Measurements from ENCODE around the gene LCTL. TPM values are rescaled to one million over a fixed set of nuclear protein-coding genes. Genes with fewer than 3 reads are reported as not detected.
"Not testable (repeated sequence)": the region's sequence is repeated elsewhere in the genome, so short reads cannot be mapped to it uniquely, and the experiment has no call there.

The LCTL gene
- total RNA-seq, 1 donor from 2014 or later: not detected

DNA sequence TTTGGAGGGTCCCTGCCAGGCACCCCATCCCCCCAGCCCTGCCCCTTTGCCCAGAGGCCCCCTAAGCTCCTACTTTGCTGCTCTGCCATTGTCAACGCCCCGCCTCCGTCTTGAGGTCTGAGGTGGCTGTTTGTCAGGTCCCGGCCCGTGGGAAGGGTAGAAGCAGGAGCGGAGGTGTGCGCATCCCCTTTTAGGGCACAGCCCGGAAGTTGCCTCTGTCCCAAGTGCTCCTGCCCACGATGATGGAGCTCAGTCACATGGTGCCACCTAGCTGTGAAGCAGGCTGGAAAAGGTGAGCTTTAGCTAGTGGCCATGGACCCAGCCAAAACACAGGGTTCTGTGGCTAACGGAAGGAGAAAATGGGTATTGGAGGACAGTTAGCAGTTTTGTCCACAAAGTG lies 28.5 kb upstream of the LCTL start:
- H3K36me3 Mint-ChIP-seq (ENCODE audit: unreplicated experiment): no peaks in the 10 kb centered on the region
- H3K27ac Mint-ChIP-seq (ENCODE audit: unreplicated experiment): no peak overlapping the region
- peaks cover 3% of the 10 kb centered on the region for H3K27me3 Mint-ChIP-seq (ENCODE audit: unreplicated experiment)
- TF ChIP-seq, protein P1, sequence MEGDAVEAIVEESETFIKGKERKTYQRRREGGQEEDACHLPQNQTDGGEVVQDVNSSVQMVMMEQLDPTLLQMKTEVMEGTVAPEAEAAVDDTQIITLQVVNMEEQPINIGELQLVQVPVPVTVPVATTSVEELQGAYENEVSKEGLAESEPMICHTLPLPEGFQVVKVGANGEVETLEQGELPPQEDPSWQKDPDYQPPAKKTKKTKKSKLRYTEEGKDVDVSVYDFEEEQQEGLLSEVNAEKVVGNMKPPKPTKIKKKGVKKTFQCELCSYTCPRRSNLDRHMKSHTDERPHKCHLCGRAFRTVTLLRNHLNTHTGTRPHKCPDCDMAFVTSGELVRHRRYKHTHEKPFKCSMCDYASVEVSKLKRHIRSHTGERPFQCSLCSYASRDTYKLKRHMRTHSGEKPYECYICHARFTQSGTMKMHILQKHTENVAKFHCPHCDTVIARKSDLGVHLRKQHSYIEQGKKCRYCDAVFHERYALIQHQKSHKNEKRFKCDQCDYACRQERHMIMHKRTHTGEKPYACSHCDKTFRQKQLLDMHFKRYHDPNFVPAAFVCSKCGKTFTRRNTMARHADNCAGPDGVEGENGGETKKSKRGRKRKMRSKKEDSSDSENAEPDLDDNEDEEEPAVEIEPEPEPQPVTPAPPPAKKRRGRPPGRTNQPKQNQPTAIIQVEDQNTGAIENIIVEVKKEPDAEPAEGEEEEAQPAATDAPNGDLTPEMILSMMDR (IDR thresholded peaks at IDR 0.05; ENCODE audit: partially characterized antibody, unreplicated experiment): no peak
- no peak for DNase-seq
- H3K4me3 Mint-ChIP-seq (ENCODE audit: unreplicated experiment): no peak overlapping the region
- H3K9me3 Mint-ChIP-seq (ENCODE audit: unreplicated experiment): no peaks in the 10 kb centered on the region
- H3K4me1 Mint-ChIP-seq (ENCODE audit: low read depth, unreplicated experiment): no peaks in the 10 kb centered on the region

DNA sequence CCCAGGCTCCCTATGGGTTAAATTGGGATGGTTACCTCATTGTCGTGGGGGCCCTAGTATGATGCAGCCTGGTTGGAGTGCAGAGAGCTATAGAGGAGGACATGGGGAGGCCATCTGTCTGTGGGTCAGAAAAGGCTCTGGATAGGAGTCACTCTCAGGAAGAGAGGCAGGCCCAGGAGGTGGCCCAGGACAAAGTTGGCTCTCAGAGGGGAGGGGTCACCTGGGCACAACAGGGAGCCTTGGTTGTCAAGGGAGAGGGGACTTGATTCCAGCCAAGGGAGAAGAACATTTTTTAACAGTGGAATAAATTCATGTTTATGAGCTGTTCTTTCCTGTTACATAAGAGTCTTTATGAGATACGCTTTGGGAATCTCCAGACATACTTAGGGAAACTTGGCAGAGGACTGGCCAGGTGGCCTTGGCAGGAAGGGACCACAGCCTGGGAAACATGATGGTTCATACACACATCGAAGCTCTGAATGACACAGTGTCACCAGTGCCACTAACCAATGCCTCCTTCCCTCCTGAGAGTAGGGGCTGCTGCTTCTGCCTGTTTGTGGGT lies 27.5 kb upstream of the LCTL start:
- Mint-ChIP-seq H3K4me3 (ENCODE audit: unreplicated experiment) (no peak overlapping the region), H3K27me3 (ENCODE audit: unreplicated experiment) (peaks cover 3% of the 10 kb centered on the region), H3K9me3 (ENCODE audit: unreplicated experiment) (no peaks in the 10 kb centered on the region), H3K27ac (ENCODE audit: unreplicated experiment) (no peak overlapping the region), H3K4me1 (ENCODE audit: low read depth, unreplicated experiment) (no peaks in the 10 kb centered on the region), H3K36me3 (ENCODE audit: unreplicated experiment) (no peaks in the 10 kb centered on the region)
- no peak for DNase-seq
- TF ChIP-seq, protein P1 (IDR thresholded peaks at IDR 0.05; ENCODE audit: partially characterized antibody, unreplicated experiment): no peak

DNA sequence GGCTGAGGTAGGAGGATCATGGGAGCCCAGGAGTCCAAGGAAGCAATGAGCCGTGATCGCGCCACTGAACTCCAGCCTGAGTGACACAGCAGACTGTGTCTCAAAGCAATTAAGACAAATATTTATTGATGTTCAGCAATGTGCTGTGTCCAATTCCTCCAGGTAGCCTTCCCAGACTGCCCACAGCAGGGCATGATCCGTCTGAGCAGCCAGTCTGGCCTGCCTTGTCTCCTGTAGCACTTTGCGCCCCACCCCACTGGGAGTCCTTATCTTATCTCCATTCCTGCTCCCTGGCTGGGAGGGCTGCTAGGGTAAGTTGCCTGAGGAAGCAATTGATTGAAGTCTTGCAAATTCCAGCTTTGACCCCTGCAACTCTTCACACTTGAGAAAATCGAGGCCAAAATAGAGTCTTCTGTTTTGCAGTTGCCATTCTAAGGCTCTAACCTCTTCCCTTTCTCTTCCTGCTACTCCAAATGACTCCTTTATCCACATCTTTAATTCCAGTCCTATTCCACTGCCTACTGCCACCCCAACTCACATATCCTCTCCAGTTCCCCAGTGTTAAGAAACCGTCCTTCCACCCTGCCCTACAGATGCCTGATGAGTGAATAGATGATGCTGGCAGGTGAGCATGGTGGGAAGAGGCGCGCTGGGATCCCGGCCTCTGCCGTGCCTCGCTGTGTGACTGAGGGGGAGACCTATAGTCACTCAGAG lies 26.9 kb upstream of the LCTL start:
- Mint-ChIP-seq H3K4me1 (ENCODE audit: low read depth, unreplicated experiment) (no peaks in the 10 kb centered on the region), H3K27ac (ENCODE audit: unreplicated experiment) (no peak overlapping the region), H3K36me3 (ENCODE audit: unreplicated experiment) (no peaks in the 10 kb centered on the region), H3K9me3 (ENCODE audit: unreplicated experiment) (no peaks in the 10 kb centered on the region), H3K4me3 (ENCODE audit: unreplicated experiment) (no peak overlapping the region), H3K27me3 (ENCODE audit: unreplicated experiment) (peaks cover 3% of the 10 kb centered on the region)
- no peak for DNase-seq
- TF ChIP-seq, protein P1 (IDR thresholded peaks at IDR 0.05; ENCODE audit: partially characterized antibody, unreplicated experiment): no peak

DNA sequence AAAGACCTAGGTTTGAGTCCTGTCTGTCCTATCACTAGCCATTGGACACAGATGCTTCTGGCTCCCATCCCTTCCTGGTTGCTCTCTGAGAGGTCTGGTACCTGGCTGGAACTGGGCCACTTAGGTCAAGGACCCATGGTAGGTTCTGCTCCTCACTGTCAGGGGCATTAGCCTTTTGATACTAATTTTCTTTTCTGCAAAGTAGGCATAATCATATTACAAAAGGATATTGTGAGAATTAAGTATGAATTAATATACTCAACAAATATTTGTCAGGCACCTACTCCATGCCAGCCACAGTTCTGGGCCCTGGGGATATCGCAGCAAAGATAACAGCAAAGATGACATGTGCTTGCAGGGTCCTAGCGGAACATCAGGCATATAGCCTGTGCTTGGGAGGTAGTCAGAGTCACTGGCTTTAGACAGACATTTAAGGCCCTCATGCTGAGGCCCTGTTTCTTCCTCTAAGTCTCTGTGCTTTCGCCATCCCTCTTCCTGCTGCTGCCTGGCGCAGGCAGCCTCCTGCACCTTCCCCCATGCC lies 25.6 kb upstream of the LCTL start:
- TF ChIP-seq, protein P1 (IDR thresholded peaks at IDR 0.05; ENCODE audit: partially characterized antibody, unreplicated experiment): no peak
- no peaks in the 10 kb centered on the region for H3K4me1 Mint-ChIP-seq (ENCODE audit: low read depth, unreplicated experiment)
- H3K4me3 Mint-ChIP-seq (ENCODE audit: unreplicated experiment): no peak overlapping the region
- peaks cover 3% of the 10 kb centered on the region for H3K27me3 Mint-ChIP-seq (ENCODE audit: unreplicated experiment)
- DNase-seq: no peak
- no peak overlapping the region for H3K27ac Mint-ChIP-seq (ENCODE audit: unreplicated experiment)
- H3K9me3 Mint-ChIP-seq (ENCODE audit: unreplicated experiment): no peaks in the 10 kb centered on the region
- H3K36me3 Mint-ChIP-seq (ENCODE audit: unreplicated experiment): no peaks in the 10 kb centered on the region

DNA sequence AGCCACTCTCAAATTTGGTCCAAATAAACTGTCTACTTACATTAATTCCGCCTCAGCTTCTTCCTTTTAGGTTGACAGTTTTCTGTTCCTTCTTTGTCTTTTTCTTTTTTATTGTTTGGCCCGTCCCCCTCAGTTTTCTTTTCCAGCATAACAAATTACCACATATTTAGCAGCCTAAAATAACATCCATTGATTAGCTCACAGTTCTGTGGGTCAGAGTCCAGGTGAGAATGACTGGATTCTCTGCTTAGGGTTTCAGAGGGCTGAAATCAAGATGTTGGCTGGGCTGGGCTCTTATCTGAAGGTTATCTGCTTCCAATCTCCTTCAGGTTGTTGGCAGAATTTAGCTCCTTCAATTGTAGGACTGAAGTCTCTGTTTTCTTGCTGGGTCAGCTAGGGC lies 24.6 kb upstream of the LCTL start:
- H3K4me1 Mint-ChIP-seq (ENCODE audit: low read depth, unreplicated experiment): peaks cover 3% of the 10 kb centered on the region
- no peak overlapping the region for H3K27ac Mint-ChIP-seq (ENCODE audit: unreplicated experiment)
- no peak overlapping the region for H3K4me3 Mint-ChIP-seq (ENCODE audit: unreplicated experiment)

DNA sequence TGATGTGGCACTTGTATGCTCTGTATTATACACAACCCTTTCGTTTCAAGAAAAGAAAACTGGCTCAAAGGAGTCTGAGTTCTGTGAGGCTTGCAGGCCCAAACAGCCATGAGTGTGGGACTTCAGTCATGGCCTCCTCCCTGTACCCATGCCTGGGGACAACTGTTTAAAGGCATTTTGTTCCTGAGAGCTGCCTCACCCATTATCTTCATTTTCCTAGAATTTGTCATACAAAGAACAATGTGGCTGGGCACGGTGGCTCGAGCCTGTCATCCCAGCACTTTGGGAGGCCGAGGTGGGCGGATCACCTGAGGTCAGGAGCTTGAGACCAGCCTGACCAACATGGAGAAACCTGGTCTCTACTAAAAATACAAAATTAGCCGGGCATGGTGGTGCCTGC lies 23.6 kb upstream of the LCTL start:
- not testable (repeated sequence) for H3K27me3 Mint-ChIP-seq (ENCODE audit: unreplicated experiment); H3K4me1 Mint-ChIP-seq (ENCODE audit: low read depth, unreplicated experiment); H3K9me3 Mint-ChIP-seq (ENCODE audit: unreplicated experiment); H3K27ac Mint-ChIP-seq (ENCODE audit: unreplicated experiment); H3K4me3 Mint-ChIP-seq (ENCODE audit: unreplicated experiment); DNase-seq; H3K36me3 Mint-ChIP-seq (ENCODE audit: unreplicated experiment)

More for the DNA sequence above, 24.6 kb upstream of the LCTL start:
- DNase-seq: no peak
- Mint-ChIP-seq H3K27me3 (ENCODE audit: unreplicated experiment) (peaks cover 5% of the 10 kb centered on the region), H3K9me3 (ENCODE audit: unreplicated experiment) (no peaks in the 10 kb centered on the region), H3K36me3 (ENCODE audit: unreplicated experiment) (no peaks in the 10 kb centered on the region)
- TF ChIP-seq, protein P1 (IDR thresholded peaks at IDR 0.05; ENCODE audit: partially characterized antibody, unreplicated experiment): no peak

Data from glutamatergic neuron (in vitro differentiated cells).